Pancreas (tissue), 10 donors: ENCODE data around the gene TPPP. TPM values are rescaled to one million over a fixed set of nuclear protein-coding genes. Genes with fewer than 3 reads are reported as not detected.

Experiments
- ATAC-seq, 4 donors: fragments of 200-7000 bp; cut with Tn5 transposase; one replicate each; pipeline versions ENCODE4 v1.8.0 to v1.9.1; 2020; ENCODE audit warnings: mild to moderate bottlenecking in 4 of 4, moderate library complexity in 4 of 4
- DNase-seq, 6 donors: peaks; one replicate each; pipeline ENCODE4 v3.0.0-alpha.2; 2020
- FAIRE-seq: peaks from 2 replicates; lab custom pipeline; 2012; peaks lifted over from hg19 to GRCh38; lab: Jason Lieb, UNC
- H3K27ac ChIP-seq, 4 donors: fragments of 200-600 bp; sonication (generic); 1 replicate in 3 of 4; 2 replicates in 1 of 4; pipeline versions ENCODE4 v1.5.0 to v1.8.0; 2020
- H3K27me3 ChIP-seq, 4 donors: fragments of 200-600 bp; one replicate each; pipeline ENCODE4 v1.8.0; 2021
- H3K36me3 ChIP-seq, 3 donors: fragments of 200-600 bp; sonication (generic) in 1 of 3; one replicate each; pipeline versions ENCODE4 v1.5.0 to v1.8.0; 2020 to 2021
- H3K4me1 ChIP-seq, 3 donors: fragments of 200-600 bp; one replicate each; pipeline ENCODE4 v1.8.0; 2021
- H3K4me3 ChIP-seq, 4 donors: fragments of 200-600 bp; sonication (generic) in 2 of 4; one replicate each; pipeline versions ENCODE4 v1.5.0 to v1.8.0; 2020 to 2021
- H3K9me3 ChIP-seq, 4 donors: fragments of 200-600 bp; one replicate each; pipeline ENCODE4 v1.8.0; 2021
- WGBS, 2 donors: extraction: QIAGEN DNeasy Blood & Tissue Kit; methylation state at CpG; one replicate each; pipeline ENCODE4 v1.1.7; 2013; 5-methylcytosine and 5-hydroxymethylcytosine counted together
- intact Hi-C, 3 donors: fragments of 100-400 bp; cut with DNase I; formaldehyde crosslinking; loops; one replicate each; pipeline versions ENCODE4 v1.11.1 to v1.14.2; 2022
- polyA plus RNA-seq, 2 donors: library from polyadenylated mRNA; stranded (reverse); fragments of 200-250 nt; gene quantifications; one replicate each; pipeline ENCODE4 v1.2.3, GENCODE V29; 2013
- total RNA-seq, 6 donors: library from RNA; stranded (reverse); fragmentation: NEBNext Ultra II Directional in 4 of 6; extraction: Animal tissue kit (Norgen Biotek cat#: 25700) in 4 of 6; gene quantifications; one replicate each; pipeline versions ENCODE4 v1.2.1 to v1.2.4, GENCODE V29; 2021 to 2023
- TF ChIP-seq, protein P1 (sequence below), 4 donors: fragments of 200-600 bp; sonication (generic) in 3 of 4; IDR thresholded peaks; one replicate each; pipeline versions ENCODE4 v1.5.0 to v1.8.0; 2021; ENCODE audit warnings: antibody characterized with exemption in 4 of 4
- donor health status: healthy with polysubstance abuse.
- donor health status: DM: no; HTN: no; CAD: no; lungs with moderate emphysema.
- donor health status: DM: no; HTN: no; CAD: no.
- donor health status: control.
- donor health status: control.
- donor health status: Bipolar disorder and iron deficiency.
- donor health status: DM: yes; HTN: yes; CAD: no.
- donor health status: DM: no; HTN: no; CAD: no.
- donor health status: DM: no; HTN: no; CAD: no.
- donor health status: DM: yes; HTN: yes; CAD: no.

The TPPP gene
- total and polyA plus RNA-seq, 8 donors: 2.1 to 6.4 (median 2.8) TPM

GRCh38 chr5:669842-670395 is 23.2 kb downstream of the TPPP start:
- Histone ChIP-seq H3K36me3 (no peaks in the 10 kb centered on the region), H3K9me3 (no peaks in the 10 kb centered on the region), H3K27ac (no peak overlapping the region), H3K4me1 (peaks cover 7 to 16% (median 11%) of the 10 kb centered on the region in 3 donors), H3K27me3 (no peaks in the 10 kb centered on the region), H3K4me3 (no peak overlapping the region)
- TF ChIP-seq, protein P1, sequence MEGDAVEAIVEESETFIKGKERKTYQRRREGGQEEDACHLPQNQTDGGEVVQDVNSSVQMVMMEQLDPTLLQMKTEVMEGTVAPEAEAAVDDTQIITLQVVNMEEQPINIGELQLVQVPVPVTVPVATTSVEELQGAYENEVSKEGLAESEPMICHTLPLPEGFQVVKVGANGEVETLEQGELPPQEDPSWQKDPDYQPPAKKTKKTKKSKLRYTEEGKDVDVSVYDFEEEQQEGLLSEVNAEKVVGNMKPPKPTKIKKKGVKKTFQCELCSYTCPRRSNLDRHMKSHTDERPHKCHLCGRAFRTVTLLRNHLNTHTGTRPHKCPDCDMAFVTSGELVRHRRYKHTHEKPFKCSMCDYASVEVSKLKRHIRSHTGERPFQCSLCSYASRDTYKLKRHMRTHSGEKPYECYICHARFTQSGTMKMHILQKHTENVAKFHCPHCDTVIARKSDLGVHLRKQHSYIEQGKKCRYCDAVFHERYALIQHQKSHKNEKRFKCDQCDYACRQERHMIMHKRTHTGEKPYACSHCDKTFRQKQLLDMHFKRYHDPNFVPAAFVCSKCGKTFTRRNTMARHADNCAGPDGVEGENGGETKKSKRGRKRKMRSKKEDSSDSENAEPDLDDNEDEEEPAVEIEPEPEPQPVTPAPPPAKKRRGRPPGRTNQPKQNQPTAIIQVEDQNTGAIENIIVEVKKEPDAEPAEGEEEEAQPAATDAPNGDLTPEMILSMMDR (IDR thresholded peaks at IDR 0.05): no peak
- DNase-seq (peak in 3 of 6 donors; percentile 35 to 80 (median 60)), FAIRE-seq (no peak), ATAC-seq (no peak)
- WGBS, 2 donors: 88 to 92% methylated on average over 21 to 22 of the region's 22 CpGs
- intact Hi-C loops: loop anchor here in 2 of 3 donors (5.0 kb wide), 1 partner anchor 232 kb away; no protein-coding TSS in a partner anchor

DNA sequence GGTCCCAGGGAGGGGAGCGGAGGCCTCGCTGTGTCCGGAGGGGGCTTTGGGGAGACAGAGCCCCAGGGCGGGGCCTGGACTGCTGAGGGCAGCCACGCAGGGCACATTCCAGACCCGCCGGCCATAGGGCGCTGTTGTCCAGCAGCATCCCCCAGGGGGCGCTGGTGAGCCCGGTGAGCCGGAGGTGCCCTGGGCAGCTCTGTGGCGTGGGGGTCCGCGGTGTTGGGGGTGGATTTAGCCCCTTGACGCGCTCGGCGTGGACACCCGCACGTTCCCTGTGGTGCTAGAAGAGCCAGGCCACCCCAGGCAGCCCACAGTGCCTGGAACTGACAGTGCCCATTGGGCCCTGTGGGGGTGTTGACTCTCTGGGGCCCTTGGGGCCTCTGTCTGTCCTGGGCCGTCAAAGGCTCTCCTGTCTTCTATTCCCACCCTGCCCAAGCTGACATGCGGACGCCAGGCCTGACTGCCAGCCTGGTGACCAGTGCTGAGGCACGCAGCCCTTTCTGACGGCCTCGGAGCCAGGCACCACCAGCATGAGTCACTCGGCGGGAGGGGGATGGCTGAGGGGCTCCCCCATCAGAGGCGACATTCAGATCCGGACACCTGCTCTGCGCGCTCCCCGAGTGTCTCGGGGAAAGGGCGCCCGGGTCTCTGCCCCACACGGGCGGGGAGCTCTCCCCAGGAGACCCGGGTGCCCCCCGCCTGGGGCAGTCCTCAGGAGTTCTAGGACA is 23.9 kb downstream of the TPPP start:
- intact Hi-C loops: no loop called here
- 62 to 65% methylated on average over 37 to 40 of the region's 40 CpGs for WGBS, 2 donors
- TF ChIP-seq, protein P1 (IDR thresholded peaks at IDR 0.05): peak; percentile 32 to 66 (median 47)
- Histone ChIP-seq H3K9me3 (no peaks in the 10 kb centered on the region), H3K4me1 (peaks cover 7 to 16% (median 11%) of the 10 kb centered on the region in 3 donors), H3K4me3 (no peak overlapping the region), H3K27ac (no peak overlapping the region), H3K36me3 (no peaks in the 10 kb centered on the region), H3K27me3 (no peaks in the 10 kb centered on the region)
- ATAC-seq (peak in 1 of 4 donors; percentile 22), DNase-seq (peak in 4 of 6 donors; percentile 46 to 81 (median 60)), FAIRE-seq (no peak)

GRCh38 chr5:668283-668995 is 24.7 kb downstream of the TPPP start:
- Histone ChIP-seq H3K9me3 (no peaks in the 10 kb centered on the region), H3K27ac (no peak overlapping the region), H3K27me3 (no peaks in the 10 kb centered on the region), H3K4me3 (no peak overlapping the region), H3K36me3 (no peaks in the 10 kb centered on the region), H3K4me1 (peaks cover 7 to 16% (median 11%) of the 10 kb centered on the region in 3 donors)
- FAIRE-seq (no peak), ATAC-seq (no peak), DNase-seq (peak in 3 of 6 donors; percentile 18 to 50 (median 43))
- 89 to 92% methylated on average over 40 to 44 of the region's 44 CpGs for WGBS, 2 donors
- TF ChIP-seq, protein P1 (IDR thresholded peaks at IDR 0.05): no peak
- intact Hi-C loops: no loop called here

GRCh38 chr5:666816-667498 is 26.2 kb downstream of the TPPP start:
- peak in 2 of 6 donors; percentile 32 to 39 for DNase-seq
- Histone ChIP-seq H3K27ac (no peak overlapping the region), H3K36me3 (no peaks in the 10 kb centered on the region), H3K4me3 (no peak overlapping the region), H3K9me3 (no peaks in the 10 kb centered on the region), H3K4me1 (peaks cover 0 to 4% (median 0%) of the 10 kb centered on the region in 3 donors), H3K27me3 (no peaks in the 10 kb centered on the region)
- intact Hi-C loops: no loop called here
- FAIRE-seq: no peak
- TF ChIP-seq, protein P1 (IDR thresholded peaks at IDR 0.05): no peak
- 91 to 92% methylated on average over 13 of the region's 13 CpGs for WGBS, 2 donors
- no peak for ATAC-seq
